Measurements from ENCODE around the gene AIP. TPM values are rescaled to one million over a fixed set of nuclear protein-coding genes. Genes with fewer than 3 reads are reported as not detected.

Gene AIP
- 61.0 TPM for total RNA-seq (2021; ENCODE audit: unreplicated experiment)
- polyA plus RNA-seq (2012) = 83.5 and 95.5 TPM in 2 replicates
- percentile 61 among the genes with signal in this experiment for Bru-seq, nascent RNA
- BruChase-seq, experiment 1, labeled RNA remaining after a 6-hour chase = percentile 73 among the genes with signal in this experiment
- percentile 59 among the genes with signal in this experiment for BruChase-seq, experiment 2, labeled RNA remaining after a 2-hour chase
- long read RNA-seq, transcript AIP-201 (6 exons, 1,221 nt) = major isoform, 90 of 113 reads
- long read RNA-seq, partial matches to known transcripts = 13 of 113 reads
- long read RNA-seq, other reads (novel, unspliced or antisense) = 8 of 113 reads

GRCh38 chr11:67482827-67483798 lies at the start of gene AIP:
Gene AIP (plus strand): TSS chr11:67483026. CDS start chr11:67483159, 133 bp downstream.
- peak within 1 kb of the TSS; percentile 46; the same call in 1 of the 2 replicates for H3K27ac ChIP-seq (ENCODE audit: low read depth, low read length)
- peak within 1 kb of the TSS; percentile 51 to 61 for H3K4me3 ChIP-seq (replicated peaks in 1 of 2; ENCODE audit: low read depth in 1 of 2, low read length in 2 of 2)
- BruUV-seq (replicated peaks) = TSS peak; percentile 82
- H3K27me3 ChIP-seq (ENCODE audit: insufficient read depth, low read length) = no peaks in the 10 kb centered on the region
- H3K4me2 ChIP-seq (ENCODE audit: low read length) = peak within 1 kb of the TSS; percentile 83
- H4K20me1 ChIP-seq (ENCODE audit: insufficient read depth) = no peaks in the 10 kb centered on the region
- DNase-seq (ENCODE audit: low read depth, low spot score) = peak; percentile 96
- H3K9me2 ChIP-seq (ENCODE audit: insufficient read depth) = no peaks in the 10 kb centered on the region
- peak; percentile 98 for ATAC-seq
- H3K9me3 ChIP-seq (ENCODE audit: control insufficient read depth in 1 of 2, insufficient read depth in 1 of 2, low read depth in 1 of 2, low read length in 2 of 2) = no peaks in the 10 kb centered on the region
- peak within 1 kb of the TSS; percentile 95 for H2AFZ ChIP-seq (ENCODE audit: low read depth, low read length, poor library complexity, severe bottlenecking)
- H3K4me1 ChIP-seq (ENCODE audit: control insufficient read depth in 1 of 2, insufficient read depth in 2 of 2, low read length in 2 of 2) = peaks cover 7 to 28% of the 10 kb centered on the region in 2 experiments; a peak in 3 of 4 replicates
- intact Hi-C loops (cut with micrococcal nuclease) = no loop called here
- POLR2A ChIA-PET = interaction anchor here (1.0 kb wide), 1 partner anchor 14 kb away, joined by 9 read pairs; the partner anchor contains the start of gene TMEM134
- no peaks in the 10 kb centered on the region for H3K36me3 ChIP-seq (ENCODE audit: control insufficient read depth in 1 of 2, insufficient read depth in 2 of 2, low read length in 2 of 2)
- RAD21 ChIA-PET (ENCODE audit: low non-redundant PET in 1 of 2, low total read pairs in 2 of 2, uncharacterized antibody in 2 of 2, unreplicated experiment in 2 of 2) = interaction anchor here in 1 of 2 experiments (1.1 kb wide), 1 partner anchor 81 kb away, joined by 4 read pairs; the partner anchor contains the start of gene PPP1CA
- peaks cover 7% of the 10 kb centered on the region; the same call in 1 of the 2 replicates for H3K79me2 ChIP-seq (ENCODE audit: insufficient read depth, low read length)
- peak within 1 kb of the TSS; percentile 56 for H3K9ac ChIP-seq (ENCODE audit: low read length)
- CTCF ChIA-PET = interaction anchor here (1.0 kb wide), 1 partner anchor 81 kb away, joined by 4 read pairs; the partner anchor contains the start of gene PPP1CA
- no peak for TF ChIP-seq REST (IDR thresholded peaks at IDR 0.05; ENCODE audit: low read depth)
- no peak for TF ChIP-seq ZBTB33 (IDR thresholded peaks at IDR 0.05; ENCODE audit: extremely low read depth, insufficient replicate concordance, low read length)
- no peak; the same call in 1 of the 2 replicates for TF ChIP-seq ELF1 (IDR thresholded peaks at IDR 0.05; ENCODE audit: borderline replicate concordance, low read depth)
- no peak for TF ChIP-seq ZNF274 (IDR thresholded peaks at IDR 0.05; ENCODE audit: low read depth, low read length)
- no peak for TF ChIP-seq ZFX (IDR thresholded peaks at IDR 0.05)
- peak; percentile 77 for TF ChIP-seq SP1 (IDR thresholded peaks at IDR 0.05; ENCODE audit: low read depth)
- TF ChIP-seq SRF (IDR thresholded peaks at IDR 0.05; ENCODE audit: low read depth) = no peak
- TF ChIP-seq TCF7L2 (IDR thresholded peaks at IDR 0.05; ENCODE audit: borderline replicate concordance, extremely low read depth, insufficient read depth, insufficient read length) = no peak
- no peak for TF ChIP-seq ATF3 (IDR thresholded peaks at IDR 0.05)
- no peak for TF ChIP-seq FOSL1 (IDR thresholded peaks at IDR 0.05; ENCODE audit: low read depth)
- no peak for TF ChIP-seq JUND (IDR thresholded peaks at IDR 0.05)
- TF ChIP-seq RAD21 (IDR thresholded peaks at IDR 0.05; ENCODE audit: low read depth) = no peak
- TF ChIP-seq POLR2A (IDR thresholded peaks at IDR 0.05; ENCODE audit: borderline replicate concordance, extremely low read depth, insufficient read depth, insufficient read length) = no peak
- TF ChIP-seq POLR2AphosphoS5 (IDR thresholded peaks at IDR 0.05; ENCODE audit: low read depth, low read length) = peak; percentile 62; the same call in 1 of the 2 replicates
- TF ChIP-seq EZH2phosphoT487 (IDR thresholded peaks at IDR 0.05; ENCODE audit: borderline replicate concordance) = no peak
- TF ChIP-seq CEBPB (IDR thresholded peaks at IDR 0.05; ENCODE audit: low read depth) = no peak
- no peak for TF ChIP-seq EGR1 (IDR thresholded peaks at IDR 0.05; ENCODE audit: low read depth)
- no peak for TF ChIP-seq SIN3A (IDR thresholded peaks at IDR 0.05; ENCODE audit: low read depth)

All from HCT116 (cell line).